LHCN-M2 (cell line): Measurements from ENCODE around the gene ABTB2. TPM values are rescaled to one million over a fixed set of nuclear protein-coding genes. Genes with fewer than 3 reads are reported as not detected.

Experiments
- DNase-seq: peaks from one replicate; pipeline ENCODE4 v3.0.0-alpha.2; 2012; ENCODE audit warnings: low read depth
- total RNA-seq: library from RNA; depleted of rRNA; stranded (reverse); fragments of >200 nt; gene quantifications from 2 replicates; pipeline ENCODE4 v1.2.3, GENCODE V29; 2014

The ABTB2 gene
- total RNA-seq, 1 experiment from 2014 or later: 1.5 TPM

DNA sequence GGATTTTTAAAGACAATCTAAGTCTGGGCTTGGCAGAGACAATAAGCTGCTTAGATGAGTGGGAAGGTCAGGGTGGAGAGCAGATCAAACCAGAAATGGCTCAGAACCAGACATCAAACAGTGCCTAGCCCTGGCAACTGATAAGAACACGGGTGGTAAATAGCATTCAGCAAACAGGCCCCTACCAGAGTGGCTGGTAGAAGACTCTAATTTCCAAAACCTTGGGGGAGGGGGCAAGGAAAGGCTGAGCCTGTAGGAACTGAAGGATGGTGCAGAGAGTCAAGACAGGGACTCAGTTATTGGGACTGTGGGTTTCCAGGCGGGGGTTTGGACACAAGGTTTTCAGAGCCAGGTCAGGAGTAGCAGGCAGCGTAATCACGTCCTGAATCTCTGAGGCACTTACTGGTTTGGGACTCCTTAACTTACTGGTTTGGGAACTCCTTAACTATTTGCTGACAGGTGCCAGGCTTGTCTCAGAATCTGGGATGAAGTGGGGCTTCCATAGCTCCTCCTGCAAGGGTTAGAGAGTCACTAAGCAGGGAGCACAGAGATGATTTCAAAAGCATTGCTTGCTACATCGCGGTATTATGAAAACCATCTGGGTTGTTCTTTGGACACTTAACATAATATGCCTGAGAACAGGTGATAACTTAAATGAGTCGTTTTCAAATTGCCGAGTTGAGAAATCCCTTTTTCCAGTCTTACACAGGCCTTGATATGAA is 5.7 kb upstream of the ABTB2 start:
- peak; percentile 49 for DNase-seq

DNA sequence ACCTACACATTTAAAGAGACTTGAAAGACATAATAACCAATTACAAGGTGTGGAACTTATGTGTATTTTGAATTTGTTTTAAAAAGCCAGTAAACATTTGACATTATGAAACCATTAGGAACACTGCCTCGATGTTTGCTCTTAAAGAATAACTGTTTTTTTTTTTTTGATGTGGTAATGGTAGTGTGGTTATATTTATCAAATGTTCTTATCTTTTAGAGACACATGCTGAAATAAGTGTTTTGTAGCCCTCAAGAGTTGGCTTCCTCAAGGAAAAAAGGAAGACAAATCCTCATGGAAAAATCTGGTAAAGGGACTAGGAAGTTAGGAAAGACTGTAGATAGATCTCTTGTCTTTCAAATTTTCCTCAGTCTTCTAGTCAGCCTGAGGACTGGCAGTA is 2.2 kb upstream of the ABTB2 start:
- no peak for DNase-seq

DNA sequence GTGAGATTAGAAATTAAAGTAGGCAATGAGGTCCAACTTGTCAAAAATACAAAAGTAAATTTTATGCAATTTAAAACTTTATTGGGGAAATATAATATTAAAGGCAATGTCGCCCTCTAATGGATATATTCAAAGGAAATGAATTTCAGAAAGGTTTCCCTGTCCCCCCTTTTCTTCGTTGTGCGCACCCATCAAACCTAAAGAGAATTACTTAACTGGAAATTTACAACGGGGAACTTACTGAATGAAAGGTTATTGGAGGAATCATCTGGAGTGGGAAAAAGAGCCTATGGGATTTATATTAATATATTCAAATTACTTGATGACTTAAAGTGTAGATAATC is 1.7 kb upstream of the ABTB2 start:
- DNase-seq: no peak

DNA sequence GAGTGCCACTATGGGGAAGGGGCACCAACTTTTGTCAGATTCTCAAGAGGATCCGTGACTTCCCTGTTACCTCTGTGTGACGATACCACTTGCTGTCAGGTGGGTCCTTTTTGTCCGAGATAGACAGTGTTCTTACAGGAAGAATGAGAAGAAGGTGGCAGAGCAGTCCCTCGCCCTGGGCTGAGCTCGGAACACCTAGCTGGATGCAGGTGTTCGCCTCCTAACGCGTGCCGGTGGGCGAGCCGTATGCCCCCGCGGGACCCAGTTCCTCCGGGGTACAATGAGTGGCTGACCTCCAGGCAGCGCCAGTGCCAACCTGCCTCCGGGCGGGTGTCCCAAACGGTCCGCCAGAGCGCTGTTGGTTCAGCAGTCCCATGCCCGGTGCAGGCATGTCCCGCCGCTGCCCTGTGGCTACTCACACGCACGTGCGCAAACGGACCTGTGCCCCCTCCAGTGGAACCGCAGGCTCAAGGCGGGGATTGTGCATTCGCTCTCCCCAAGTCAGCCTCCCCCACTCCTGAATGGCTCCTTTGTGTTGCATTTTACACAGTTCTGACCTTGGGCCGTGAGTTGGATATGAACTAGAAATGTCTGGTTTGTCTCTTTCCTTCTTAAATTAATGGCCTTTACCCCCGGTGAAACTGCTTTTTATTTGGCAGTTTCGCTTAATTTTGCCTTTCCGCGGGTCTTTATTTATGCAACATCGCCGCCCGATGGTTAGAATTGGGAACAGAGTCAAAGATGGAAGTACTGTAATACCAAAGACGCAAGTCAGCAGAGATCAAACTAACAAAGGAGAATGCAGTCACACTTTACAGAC is 1.1 kb upstream of the ABTB2 start:
- peak; percentile 81 for DNase-seq

DNA sequence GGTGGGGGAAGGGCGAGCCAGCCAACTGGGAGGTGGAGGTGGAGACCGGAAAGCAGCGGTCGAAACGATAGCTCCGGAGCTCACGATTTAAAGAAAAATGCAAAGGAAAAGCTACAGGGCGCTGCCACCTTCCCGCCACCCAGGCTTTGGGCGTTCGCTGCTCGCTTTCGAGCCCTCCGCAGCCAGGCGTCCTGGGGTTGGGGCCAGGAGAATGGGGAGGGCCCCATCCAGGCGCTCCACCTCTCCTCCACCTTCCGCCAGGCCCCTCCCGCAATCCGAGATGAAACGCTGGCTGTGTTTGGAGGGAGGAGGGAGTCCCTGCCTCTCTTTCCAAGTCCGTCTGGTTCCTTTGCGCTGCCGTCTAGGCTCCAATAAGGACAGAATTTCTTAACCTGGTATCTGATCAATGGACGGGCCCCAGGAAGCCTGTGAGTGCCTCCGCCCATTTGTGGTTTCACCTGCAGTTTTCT is 483 bp upstream of the ABTB2 start:
- peak; percentile 26 for DNase-seq

DNA sequence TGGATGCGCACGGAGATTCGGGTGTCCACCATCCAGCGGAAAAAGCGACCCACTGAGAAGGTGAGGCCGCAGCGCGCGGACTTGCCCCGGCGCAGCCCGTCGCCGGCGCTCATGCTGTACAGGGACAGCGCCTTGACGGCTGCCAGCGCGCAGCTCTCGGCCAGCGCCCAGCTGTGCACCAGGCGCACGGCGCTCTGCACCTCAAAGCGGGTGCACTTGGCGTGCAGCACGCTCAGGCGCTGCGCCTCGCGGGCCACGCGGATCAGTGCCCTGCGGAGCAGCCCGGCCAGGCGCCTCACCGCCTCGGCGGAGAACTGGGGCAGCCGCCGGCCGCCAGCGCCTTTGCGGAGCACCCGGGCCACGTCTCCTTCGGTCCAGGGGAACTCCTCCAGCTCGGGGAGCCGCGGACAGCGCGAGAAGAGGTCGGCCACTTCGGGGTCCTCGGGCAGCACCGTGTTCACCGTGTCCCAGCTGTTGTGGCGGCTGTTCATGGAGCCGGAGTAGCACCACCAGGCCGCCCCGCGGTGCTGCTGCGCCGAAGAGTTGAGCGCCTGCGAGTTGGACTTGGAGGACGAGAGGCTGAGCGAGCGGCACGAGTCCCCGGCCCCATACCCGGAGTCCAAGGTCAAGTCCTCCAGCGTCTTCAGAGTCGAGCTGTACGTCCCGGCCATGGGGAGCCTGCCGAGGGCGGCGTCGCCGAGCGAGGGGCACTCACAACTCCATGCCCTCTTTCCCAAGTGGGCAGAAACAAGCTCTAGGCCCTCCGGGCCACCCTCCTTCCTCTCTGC is 703 bp downstream of the ABTB2 start:
- peak; percentile 61 for DNase-seq

DNA sequence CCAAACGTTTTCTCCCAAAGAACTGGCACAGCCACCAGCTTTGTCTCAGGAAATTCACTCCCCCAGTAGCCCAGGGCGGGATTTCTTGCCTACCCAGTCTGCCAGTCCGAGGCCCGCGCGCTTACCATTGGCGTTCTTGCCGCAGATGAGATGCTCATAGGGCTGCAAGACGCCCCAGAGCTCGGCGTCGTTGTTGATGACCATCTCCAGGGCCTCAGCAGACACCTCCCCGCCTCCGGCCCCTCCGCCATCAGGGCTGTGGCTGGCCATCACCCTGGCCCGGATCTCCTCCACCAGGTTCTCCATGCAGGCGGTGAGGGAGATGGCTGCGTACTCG is 1.3 kb downstream of the ABTB2 start:
- DNase-seq: peak; percentile 29

DNA sequence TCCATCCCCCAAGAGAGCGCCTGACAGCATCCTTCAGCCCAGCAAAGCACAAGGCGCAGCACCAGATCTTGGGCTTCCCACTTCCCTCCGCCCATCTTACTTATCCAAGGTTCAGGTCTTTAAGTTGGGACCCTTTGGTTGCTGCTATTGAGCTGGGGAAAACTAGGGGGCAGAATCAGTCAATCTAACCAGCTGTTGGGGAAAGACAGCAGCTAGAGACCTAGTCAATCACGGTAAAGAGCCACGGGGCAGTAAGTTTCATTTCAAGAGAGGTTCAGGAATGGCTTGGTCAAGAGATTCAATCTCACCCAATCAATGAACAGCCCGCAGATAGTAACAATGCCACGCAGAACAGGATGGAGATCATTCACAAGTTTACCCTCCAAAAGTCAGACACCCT is 1.7 kb downstream of the ABTB2 start:
- DNase-seq: no peak

DNA sequence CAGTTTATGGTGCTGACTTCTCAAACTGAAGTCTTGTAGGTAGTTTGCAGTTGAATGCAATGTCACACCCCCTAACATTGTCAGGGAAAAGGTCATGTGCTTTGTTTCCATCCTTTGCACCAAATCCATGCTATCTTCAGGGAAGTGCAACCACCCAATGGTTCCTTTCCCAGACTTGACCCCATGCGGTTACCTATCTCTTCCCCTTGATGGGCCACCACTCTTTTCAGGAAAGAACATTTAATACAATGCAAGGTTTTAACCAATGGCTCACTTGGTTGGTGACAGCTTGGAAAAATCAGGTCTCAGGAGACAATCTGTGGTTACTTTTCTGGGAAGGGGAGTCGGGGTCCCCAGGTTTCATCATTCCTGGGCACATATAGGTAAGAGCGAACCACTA is 2.1 kb downstream of the ABTB2 start:
- DNase-seq: no peak

DNA sequence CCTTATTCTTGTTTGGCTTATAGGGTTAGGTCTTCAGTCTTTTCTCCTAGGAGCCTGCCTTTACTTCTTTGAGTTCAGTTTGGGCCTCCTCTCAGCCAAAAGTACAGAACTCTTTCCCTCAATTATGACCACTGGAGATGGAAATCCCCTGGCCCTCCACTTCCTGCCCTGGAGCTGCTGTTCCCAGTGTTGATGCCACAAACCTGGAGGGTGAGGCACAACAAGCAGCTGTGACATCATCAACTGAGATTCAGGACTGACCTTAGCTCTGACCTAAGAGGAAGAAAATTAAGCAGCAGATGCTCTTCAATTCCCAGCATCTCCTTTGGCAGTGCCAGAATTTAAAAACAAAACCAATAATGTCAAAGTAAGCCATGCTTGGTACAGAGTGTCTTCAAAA is 3.0 kb downstream of the ABTB2 start:
- peak; percentile 30 for DNase-seq

DNA sequence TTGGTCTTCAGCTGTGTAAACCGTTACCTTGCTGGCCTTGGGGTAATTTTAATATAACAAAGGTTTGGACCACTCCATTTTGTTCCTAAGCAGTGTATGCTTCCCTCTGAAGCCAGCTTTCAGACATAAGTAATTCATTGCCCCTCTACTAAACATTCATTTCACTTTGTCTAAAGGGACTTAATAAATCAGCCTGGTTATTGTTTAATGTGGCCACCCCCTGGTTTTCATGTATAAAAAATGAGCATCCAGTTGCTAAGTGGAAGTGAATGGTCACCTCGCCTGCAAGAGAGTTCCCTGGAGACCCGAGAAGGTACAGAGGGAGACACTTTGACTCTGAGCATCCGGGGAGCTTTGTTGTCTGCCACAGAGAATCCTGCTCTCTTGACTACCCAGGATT is 3.9 kb downstream of the ABTB2 start:
- no peak for DNase-seq

DNA sequence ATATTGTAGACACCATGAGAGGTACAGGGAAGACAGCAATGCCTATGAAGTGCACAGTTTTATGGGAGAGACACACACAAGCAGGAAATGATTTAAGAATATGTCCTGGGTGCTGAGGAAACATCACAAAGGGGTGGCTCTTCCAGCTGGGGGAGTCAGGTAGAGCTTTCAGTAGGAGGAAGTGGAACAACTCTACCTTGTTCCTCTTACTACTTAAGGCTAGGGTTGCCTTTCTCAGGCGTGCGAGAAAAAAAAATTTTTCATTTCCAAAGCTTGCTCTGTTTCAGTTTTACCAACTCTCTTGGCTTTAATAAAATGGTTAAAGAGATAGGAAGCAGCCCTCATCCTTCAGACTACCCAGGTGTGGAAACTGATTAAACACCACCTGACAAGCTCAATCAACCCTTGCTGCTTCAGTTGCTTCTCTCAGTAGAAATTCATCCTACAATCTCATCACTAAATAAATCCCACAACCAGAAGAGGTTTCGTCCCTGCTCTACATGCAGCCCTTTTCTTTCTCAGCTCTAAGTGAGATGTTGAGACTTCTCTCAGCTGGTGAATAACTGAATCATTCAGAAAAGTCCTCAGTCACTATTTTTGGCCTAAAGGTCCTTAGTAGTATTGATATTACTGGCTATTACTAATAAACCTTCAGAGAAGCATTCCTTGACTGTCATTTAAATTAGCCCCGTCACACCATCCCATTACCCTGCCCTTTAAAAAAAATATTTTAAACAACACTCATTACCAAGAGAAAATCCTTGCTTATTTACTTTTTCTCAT is 5.9 kb downstream of the ABTB2 start:
- no peak for DNase-seq

DNA sequence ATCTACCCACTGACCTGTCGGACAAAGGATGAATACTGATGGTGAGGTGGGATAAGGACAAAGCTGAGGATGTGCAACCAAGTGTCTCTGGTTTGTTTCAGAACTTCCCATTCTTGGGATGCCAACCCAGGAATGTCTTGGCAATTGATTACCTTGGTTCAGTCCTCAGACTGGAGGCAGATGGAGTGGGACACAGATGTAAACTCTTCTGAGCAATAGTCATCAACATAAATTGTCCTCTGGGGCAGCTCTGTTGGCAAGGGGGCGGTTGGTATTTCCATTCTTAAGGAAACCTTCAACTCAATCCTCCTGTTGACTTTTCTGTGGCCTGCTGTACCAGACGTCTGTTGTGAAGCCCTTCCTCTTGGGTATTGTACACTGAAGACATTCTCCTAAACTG is 6.8 kb downstream of the ABTB2 start:
- DNase-seq: no peak

DNA sequence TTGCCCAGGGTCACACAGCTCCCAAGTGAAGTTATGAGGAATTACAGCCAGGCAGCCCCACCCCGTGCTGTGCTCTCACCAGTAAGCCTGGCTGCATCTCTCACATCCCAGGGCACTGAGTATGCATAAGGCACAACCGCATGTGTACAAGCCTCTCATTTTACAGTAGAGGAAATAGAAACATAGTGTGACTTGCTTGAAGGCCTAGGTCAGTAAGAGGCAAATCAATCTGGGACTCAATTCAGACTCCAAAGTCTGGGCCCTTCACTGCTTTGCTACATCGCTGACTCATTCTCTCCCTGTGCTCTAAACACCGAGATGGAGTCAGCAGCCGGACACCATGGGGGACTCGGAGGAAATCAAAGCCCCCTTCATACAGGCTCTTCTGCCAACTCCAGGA is 7.9 kb downstream of the ABTB2 start:
- DNase-seq: peak; percentile 16

DNA sequence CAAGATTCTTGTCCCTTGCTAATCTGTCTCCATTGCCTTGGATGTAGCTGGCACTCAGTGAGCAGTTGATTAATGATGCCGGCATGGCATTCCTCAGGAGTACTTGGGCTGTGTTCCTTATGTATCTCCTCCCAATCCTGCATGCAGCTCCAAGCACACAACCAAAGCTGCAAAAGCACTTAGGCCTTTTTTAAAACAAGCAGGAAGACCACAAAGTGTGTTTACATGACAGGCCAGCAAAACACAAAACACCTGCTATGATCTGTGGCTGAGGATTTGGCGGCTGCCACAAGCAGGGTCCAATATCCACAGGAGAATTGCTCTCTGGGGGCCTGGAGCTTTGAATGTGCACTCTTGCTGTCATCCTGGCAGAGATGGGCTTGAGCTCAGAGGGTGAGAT is 8.9 kb downstream of the ABTB2 start:
- DNase-seq: peak; percentile 50

DNA sequence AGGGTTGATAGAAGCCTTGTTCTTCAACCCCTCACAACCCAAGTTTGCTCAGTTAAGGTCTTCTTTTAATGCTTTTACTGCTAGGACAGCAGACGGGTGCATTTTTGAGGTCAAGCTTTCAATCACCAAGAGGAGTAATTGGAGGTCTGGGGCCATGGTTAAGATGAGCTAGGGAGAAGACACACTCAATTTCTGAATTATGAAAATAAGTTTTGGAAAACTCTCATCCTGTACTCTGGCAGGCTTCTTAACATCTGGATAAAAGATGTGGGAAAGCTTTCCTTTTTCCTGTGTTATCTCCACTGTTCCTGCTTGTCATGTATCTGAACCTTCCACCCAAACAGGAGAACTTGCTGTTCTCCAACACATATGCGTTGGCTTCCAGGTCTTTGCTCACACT is 9.7 kb downstream of the ABTB2 start:
- no peak for DNase-seq

DNA sequence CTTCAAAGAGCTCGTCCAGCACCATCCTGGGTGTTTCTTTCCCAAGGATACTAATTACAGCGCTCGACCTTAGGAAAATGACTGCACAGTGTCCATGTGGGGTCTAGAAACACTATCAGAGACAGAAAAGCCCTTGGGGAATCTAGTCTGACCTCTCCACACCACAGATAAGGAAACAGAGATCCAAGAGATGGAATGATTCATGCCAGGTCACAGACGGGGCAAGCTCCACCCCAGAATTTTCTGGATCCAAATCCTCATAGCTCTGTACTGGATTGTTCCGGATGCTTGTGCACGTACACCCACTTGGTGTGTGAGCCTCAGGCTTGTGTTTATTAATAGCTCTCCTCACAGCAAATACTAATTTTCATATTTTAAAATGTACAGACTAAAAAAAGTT is 11.3 kb downstream of the ABTB2 start:
- peak; percentile 81 for DNase-seq

DNA sequence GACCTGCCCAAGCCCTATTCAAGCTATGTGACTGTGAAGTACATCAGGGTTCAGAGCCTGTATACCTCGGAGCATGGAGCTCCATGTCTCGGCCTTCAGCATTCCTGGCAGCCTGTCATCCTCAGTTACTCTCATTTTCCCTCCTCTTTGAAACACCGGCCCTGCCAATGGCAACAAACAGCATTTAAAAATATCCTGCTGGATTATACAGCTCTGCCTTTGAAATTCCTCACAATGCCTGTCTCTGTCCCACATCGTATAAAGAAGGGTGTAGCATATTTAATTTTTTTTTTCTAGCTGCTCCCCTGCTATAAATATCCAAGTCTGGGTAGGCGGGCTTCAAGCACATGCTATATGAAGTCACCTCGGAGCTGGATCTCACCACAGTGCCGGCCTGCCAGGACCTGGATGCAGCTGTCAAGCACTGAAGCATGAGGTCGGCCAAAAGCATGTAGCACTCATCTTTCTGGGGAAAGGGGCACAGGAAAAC is 11.8 kb downstream of the ABTB2 start:
- DNase-seq: peak; percentile 90

DNA sequence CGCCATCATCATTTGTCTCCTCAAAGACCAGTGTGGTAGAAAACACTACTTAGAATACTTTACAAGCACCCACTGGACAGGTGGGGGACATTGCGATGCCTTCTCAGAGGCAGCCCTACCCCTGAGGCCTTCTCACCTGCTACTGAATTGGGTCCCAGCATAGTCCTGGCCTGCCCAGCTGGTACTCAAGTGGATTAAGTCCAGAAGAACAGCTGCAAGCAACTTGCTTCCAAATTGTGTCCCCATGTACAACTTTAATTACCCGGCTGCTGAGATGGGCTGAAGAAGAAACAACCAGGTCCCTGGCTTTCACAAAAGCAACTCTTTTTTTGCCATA is 12.3 kb downstream of the ABTB2 start:
- DNase-seq: peak; percentile 89

DNA sequence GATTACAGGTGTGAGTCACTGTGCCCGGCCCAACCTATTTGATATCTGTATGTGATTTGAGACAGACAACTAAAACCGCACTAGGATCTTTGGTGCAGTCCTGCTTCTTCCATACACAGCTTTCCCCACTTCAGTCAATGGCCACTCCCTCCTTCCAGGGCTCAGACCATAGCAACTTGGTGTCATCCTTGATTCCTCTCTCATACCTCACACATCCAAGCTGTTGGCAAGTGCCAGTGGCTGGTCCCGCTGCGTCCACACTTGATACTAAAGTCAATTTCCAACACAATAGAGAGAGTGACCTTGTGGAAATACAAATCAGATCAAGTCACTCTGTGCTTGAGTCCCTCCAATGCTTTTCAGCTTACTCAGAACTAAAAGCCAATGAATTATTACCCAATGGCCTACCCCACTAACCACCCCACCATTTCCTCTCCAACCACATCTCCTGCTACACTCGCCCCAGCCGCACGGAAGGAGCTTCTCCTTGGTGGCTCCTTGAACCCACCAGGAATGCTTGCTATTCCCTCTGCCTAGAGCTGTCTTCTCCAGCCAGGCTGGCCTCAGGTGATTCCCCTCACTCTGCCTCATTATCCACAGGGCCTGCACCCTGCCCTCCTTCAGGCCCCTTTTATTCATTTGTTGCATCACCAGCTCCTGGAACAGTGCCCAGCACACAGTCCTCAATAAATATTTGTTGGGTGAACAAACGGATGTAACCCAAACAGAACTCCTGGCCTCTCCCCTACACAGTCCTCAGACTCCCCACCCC is 12.9 kb downstream of the ABTB2 start:
- DNase-seq: no peak

DNA sequence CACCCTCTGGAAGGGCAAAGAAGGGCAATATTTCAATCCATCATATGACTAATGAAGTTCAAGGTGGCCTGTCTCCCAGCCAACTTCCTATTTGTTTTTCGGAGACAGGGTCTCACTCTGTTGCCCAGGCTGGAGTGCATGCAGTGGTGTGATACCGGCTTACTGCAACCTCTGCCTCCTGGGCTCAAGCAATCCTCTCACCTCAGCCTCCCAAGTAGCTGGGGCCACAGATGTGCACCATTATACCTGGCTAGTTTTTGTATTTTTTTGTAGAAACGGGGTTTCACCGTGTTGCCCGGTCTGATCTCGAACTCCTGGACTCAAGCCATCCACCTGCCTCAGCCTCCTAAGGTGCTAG is 13.4 kb downstream of the ABTB2 start:
- DNase-seq: no peak
